NCI-H1436 treated with DMSO at 0.1 percent for 48 hours (cell line): ENCODE results near the gene KCNMB1.

Experiments used
- DNase-seq: peaks from one replicate; lab custom pipeline; 2025; lab: John Stamatoyannopoulos, UW

Gene KCNMB1

DNA sequence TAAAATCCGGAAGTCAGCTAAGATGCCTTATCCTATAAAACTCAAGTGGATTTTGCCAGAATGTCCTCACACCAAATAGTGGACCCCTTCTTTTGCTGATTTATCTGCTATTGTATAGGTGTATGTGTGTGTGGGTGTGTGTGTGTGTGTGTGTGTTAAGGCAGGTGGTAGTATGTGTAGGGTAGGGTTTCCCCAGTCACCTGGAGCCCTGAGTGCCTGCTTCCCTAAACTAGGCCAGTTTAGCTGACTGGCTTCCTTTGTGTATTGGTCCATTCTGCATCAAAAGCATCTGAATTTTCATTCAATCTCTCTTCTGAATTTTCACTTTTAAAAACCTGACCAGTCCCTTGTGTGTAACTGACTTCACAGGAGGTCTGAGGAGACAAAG is 49.4 kb downstream of the KCNMB1 start:
- no peak for DNase-seq

DNA sequence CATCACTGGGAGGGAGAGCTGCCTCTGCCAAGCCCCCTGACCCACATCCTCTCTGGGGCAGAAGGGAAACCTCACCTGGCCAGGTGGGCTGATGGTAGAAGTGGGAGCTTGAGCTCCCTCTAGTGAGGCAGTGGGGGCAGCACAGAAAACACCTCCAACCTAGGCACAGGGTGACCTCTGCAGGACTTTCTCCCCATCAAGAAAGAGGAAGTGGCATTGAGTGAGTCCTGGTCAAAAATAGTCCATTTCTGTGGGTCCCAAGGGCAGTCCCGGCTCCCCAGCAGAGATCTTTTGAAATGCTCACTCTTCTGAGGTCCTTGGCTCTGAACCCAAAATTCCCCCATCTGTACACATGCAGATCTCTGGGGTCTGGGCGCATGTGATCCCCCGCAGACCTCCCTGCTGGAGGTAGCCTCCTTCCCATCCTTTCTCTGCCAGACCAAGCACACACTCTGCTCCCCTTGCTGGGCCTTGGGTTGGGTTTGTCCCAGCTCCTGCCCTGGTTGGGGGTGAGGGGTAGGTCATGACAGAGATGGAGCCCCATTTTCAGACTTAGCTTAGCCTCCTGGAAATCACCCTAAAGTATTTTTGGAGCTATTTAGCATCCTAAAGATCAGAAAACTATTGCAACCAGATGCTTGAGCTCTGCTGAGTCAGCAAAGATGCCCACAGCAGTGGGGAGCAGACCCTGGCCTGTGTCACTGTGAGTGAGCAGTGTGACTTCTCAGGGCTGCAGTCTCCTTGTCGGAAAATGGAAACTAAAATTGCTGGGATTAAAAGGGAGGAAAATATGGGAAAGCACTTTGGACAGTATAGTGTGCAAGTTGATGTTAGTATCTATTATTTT is 50.0 kb downstream of the KCNMB1 start:
- no peak for DNase-seq

DNA sequence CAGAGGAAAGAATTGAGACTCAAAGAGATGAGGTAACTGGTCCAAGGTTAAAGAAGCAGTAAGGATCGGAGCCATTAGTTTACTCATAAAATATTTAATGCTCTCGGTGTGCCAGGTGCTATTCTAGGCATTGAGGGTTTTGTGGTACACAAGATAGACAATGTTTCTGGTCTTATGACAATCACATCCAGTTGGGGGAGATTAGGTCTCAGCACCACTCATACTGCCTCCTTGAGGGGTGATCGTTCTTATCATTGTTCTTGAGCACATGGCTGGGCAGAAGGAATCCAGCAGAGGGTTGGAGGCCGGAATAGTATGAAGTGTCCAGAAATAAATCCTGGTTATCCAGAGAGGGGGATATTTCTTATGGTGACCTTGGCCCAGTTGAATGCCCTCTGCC is 50.9 kb downstream of the KCNMB1 start:
- DNase-seq, result no peak

DNA sequence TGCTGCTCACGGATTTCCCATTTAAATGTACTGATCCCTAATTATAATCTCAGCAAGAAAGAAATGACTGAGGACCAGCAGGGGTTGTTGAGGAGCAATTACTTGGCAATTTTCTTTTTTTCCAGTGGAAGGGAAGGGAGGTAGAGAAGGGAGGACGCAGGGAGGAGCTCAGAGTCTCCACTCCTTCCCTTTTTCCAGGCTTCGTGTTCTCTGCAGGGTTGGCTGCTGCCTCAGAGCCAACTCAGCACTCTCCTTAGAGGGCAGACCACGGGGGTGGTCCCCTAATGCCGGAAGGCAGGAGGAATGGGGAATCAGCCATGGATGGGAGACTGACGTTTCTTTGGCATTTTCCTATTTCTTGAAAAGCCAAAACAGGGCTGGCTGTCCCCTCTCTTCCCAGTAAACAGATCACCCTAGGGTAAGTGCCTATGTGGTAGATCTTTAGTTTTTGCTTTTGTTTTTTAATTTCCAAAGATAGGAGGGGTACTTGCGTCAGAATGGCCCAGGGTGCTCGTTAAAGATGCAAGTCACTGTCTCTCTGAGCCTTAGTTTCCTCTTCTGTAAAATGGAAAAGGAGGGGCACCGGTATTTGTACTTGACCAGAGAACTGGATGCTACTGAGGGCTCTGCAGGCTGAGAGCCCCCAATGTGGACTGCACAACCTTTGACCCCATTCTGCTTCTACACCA is 52.0 kb downstream of the KCNMB1 start:
- no peak for DNase-seq

DNA sequence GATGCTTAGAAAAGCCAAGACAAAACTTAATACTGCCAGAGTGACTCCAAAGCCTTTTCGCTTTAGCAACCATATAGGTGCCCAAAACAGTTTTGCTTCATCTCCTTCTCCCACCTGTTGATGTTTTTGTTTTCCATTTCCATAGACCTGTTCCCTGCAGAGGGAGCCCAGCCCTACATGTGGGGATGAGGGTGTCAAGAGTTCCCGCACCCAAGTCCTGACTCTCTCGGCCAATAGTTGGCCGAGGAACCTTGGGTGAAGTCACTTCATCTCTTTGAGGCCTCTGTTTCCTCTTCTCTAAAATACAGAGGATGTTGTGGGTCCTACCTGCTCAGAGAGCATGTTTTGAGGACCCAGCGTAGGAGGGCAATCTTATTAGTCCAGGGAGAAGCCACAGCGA is 53.1 kb downstream of the KCNMB1 start:
- DNase-seq, result no peak

DNA sequence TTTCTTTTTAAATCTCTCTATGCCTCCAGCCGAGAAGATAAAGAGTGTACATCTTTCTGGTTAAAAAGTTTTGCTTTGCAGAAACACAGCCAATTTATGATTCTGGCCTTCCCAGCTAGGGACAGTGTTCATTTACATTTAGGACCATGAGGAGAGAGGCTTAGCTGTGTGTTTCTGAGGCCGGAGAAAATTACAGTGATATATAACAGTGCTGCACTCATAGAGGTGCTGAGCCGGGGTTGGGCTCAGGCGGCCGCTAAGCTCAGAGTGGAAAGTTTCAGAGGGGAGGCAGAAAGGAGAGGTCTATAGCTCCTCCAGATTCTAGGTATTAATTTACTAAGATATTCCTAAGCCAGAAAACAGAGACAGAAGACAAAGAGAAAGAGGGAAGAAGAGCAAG is 54.5 kb downstream of the KCNMB1 start:
- no peak for DNase-seq

DNA sequence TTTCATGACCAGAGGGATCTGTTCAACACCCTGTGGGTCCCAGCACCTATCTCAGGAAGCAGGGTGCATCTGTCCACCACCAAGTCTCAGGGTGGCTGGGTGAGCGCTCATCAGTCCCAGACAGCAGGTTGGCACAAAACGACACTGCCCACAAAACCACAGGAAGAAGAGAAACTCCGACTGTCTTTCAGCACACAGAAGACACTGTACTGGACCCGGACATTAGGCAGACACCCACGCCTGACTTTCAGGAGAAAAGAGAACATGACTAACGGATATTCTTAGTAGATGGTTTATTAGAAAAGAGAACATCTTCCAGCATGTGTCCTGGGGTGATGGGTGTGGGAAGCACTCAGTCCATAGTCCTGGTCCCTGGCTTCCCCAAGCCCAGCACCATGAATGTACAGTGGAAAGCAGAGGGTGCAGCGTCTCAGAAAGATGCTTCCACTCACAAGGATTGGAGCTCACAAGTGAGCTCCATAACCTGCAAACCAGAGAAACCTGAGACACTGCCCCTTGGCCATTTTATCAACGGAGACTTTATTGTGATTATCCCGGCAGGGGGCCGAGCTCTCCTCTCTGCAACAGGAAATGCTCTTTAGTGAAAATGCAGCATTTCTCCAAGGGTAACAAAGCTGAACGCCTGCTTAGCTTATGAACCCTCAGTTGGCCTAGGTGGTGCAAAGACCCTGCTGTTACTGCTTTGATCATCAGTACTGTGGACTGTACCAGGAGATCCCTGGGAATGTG is 55.8 kb downstream of the KCNMB1 start:
- DNase-seq, result no peak

- no peak for DNase-seq
Measured at GRCh38 chr5:170332058-170332457, 57.1 kb downstream of the KCNMB1 start.

DNA sequence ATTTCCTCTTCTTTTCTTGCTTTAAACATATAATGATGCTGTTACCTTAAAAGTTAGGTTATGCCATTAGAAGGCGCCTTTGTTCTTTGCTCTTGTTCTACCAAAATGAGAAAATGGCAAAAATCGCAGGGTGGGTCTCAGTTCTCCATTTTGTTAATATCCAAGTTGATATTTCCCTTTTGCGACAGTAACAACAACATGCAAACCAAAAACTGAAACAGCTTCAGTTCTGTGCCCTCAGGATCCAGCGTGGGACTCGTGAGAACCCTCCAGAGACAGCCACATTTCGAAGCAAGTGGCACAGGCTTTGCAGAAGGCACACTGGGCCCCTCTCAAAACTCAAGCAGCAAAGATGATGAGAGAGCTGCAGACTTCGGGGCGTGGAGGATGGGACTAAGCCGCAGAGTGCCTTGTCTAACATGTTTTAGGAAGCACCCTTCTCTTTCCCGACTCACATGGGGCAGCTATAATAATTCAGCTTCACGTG is 58.6 kb downstream of the KCNMB1 start:
- DNase-seq, result no peak

GRCh38 chr5:170329524-170329923 is 59.6 kb downstream of the KCNMB1 start:
- no peak for DNase-seq

- DNase-seq, result no peak
Measured at GRCh38 chr5:170327829-170328228, 61.3 kb downstream of the KCNMB1 start.

DNA sequence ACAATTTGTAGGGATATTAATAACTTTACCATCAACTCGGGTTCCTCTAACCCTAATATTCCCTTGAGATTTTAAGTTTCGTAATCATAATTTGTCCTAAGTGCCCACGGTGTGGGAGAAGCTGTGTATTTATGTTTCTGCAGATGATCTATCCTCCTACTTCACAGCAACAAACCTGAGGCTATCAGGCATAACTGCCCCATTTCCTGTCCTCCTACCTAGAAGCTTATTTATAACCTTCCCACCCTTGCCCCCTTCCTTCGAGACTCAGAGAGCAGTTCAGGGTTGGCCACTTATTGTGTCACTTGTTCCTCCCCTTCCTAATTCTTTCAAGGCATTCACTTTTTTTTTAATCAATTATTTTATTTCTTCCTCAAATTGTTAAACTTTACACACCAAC is 62.0 kb downstream of the KCNMB1 start:
- no peak for DNase-seq
